IPS-11a (cell line): ENCODE measurements around the gene STYXL2.

Experiments used
- H3K4me3 ChIP-seq: one replicate; pipeline ENCODE4 v1.5.1; 2013; ENCODE audit warnings: low read depth, low read length, control low read depth

STYXL2 gene

DNA sequence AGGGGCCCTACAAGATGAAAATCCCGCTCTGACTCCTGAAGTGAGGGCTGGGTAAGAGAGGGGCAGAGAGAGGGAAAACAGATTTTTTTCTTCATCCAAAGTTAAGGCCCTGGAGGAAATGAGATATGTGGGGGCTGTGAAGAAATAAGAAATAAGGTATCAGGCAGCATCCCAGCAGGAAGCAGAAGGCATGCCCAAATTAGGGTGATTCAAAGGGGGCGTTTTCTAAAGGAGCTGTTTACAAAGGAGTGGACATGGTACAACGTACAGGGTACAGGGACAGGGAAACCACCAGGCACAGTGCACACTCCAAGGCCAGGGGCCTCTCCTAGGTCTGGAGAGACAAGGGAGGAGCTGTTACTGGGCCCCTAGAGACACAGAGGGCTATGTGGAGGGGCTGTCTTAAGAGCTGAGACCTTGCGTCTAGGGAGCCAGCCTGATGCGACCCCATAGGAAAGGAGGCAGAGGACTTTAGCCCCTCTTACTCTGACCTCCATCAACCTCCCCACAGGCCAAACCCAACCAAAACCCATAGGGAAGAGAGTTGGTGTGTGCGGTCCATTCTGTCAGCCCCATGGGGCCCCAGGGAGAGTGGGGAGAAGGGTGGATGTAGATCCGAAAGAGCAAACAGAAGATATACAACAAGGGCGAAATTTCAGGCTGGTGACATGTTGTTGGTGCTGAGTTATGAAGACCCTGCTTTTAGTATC lies 38.6 kb downstream of the STYXL2 start:
- H3K4me3 ChIP-seq, result no peak overlapping the region

DNA sequence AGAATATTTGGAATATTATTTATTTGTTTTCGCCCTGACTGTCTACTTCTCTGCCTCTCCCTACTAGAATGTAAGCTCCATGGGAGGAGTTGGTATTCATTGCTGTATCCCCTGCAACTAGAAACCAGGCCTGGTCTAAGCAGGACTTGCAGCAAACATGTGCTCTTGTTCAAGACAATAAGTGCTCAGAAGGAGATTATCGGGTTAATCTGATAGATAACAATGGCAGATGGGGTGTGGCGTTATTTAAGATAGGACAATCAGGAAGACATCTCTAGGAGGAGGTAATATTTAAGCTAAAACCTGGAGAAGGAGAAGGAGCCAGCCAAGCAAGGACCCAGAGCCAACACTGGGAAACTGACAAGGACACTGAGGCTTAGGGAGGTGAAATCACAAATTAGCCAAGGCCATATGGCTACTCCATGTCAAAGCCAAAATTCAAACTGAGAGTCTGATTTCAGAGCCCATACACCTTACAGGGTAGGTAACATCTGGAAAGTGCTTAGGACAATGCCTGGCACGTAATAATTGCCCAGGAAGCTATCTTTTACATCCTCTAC lies 41.5 kb downstream of the STYXL2 start:
- no peak overlapping the region for H3K4me3 ChIP-seq

DNA sequence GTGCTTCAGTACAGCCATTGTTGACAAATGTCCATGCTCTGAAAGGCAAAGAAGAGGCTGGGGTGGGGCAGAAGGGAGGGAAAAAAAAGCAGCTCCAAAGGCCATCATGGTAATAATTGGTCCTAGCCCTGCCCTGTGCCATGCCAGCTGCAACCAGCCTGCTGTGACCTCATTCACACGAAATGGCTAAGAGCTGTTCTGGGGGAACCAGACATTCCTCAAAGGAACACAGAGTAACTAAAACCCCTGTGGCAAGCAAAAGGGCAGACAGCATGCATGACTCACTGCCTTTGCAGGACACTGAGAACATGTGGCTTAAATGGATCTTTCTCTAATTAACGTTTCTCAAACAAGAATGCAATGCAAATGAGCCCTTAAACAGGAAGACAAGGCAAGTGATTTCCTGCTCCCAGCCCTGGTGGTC lies 42.3 kb downstream of the STYXL2 start:
- H3K4me3 ChIP-seq, result no peak overlapping the region

DNA sequence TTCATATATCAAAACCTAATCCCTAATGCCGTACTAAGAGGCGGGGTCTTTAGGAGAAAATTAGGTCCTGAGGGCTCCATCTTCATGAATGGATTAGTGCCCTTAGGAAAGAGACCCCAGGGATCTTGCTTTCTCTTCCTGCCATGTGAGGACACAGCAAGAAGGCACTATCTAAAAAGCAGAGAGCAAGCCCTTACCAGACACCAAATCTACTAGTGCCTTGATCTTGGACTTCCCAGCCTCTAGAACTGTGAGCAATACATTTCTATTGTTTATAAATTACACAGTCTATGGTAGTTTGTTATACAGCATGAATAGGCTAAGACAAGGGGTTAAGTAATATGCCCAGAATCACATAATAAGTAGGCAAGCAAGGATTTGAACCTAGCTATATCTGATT lies 42.9 kb downstream of the STYXL2 start:
- no peak overlapping the region for H3K4me3 ChIP-seq

DNA sequence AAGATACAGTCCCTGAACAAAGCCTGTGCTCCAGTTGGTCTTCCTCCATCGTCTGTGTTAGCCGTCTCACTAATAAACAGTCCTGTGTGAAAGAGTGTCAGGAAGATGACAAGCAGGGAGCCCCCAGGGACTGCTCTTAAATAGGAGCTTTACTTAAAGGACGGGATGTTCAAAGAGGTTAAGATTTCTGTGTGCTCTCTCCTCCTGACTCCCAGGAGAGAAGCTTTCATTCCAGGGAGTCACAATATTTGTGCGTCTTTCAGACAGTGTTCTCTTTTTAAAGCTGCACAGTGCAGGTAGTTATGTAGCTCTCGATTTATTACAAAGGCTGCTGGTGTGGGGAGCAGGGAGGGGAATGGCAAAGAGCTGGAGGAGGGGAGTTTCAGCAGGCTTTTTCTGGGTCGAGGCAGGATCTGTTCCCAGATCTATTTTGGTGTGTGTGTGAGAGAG lies 43.5 kb downstream of the STYXL2 start:
- H3K4me3 ChIP-seq, result no peak overlapping the region

DNA sequence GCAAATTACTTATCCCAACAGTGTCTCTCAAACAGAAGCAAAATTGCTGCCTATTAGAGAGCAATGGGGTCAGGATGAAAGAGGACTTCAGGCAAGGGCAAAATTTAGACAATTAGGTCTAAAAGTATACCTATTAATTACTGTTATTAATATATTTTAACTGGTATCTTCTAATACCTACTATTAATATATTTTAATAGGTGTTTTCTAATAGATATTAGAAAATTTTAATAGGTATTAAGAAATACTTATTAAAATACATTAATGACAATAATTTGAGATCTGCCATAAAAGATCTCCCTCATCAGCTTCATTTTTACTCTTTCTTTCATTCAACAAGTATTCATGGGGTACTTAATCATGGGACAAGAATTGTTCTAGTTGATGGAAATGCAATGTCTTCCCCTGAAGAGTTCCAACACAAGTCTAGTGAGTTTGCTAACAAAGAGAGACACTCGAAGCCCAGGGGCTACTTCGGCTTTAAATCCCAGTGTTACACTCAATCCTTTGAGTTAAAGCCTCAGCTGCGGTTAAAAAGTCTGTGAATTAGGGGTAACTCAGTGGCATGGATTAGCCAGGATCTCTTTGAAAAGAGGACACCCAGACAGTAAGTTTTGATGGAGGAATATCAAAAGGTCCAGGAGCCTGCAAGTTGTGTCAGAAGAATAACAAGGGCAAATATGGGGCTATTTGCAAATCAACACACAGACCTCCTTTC lies 44.1 kb downstream of the STYXL2 start:
- no peak overlapping the region for H3K4me3 ChIP-seq

DNA sequence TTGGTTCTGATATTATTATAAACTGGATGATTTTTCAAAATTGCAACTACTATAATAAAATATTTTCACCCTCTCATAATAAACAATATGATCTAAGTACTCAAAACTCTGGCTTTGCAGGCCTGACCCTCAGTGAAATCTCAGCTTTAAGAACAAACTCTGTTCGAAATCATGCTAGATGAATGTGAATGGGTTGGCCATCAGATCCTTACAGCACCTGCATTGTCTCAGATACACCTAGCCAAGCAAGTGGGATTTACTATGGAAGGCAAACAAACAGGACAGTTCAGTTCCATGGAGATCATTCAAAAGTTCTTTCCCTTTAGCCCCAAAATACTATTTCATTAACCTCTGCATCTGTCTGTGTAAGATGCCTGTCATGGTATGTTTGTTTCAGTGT lies 44.8 kb downstream of the STYXL2 start:
- no peak overlapping the region for H3K4me3 ChIP-seq

DNA sequence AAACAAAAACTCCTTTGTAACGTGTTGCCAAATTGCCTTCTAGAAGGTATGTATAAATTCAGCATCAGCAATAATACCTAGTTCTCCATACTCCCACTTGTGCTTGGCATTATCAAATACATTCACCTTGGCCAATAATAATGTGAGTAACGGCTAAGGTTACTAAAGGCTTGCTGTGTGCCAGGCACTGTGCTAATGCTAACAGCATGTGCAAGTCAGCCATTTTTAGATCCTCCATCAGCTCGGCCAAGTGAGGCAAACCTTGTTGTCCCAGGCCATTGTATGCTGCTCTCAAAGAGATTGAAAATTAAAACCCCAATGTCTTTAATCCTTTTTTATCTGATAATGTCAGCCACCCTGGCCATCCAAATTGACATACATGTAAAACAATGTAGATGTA lies 48.1 kb downstream of the STYXL2 start:
- no peak overlapping the region for H3K4me3 ChIP-seq
